Naive B cell (primary cell): ENCODE results near the gene OR5J2. TPM values are rescaled to one million over a fixed set of nuclear protein-coding genes. Genes with fewer than 3 reads are reported as not detected.
"Not testable (repeated sequence)": the region's sequence is repeated elsewhere in the genome, so short reads cannot be mapped to it uniquely, and the experiment has no call there.

Experiments used
- ATAC-seq, 2 donors: fragments of 150-1000 bp; cut with Tn5 transposase; 2 replicates each; pipeline ENCODE4 v1.10.0; 2021; ENCODE audit warnings: low read depth in 2 of 2, mild to moderate bottlenecking in 2 of 2, moderate library complexity in 2 of 2
- DNase-seq: peaks from one replicate; pipeline ENCODE4 v3.0.0; 2022
- H3K27ac Mint-ChIP-seq, 6 donors: one replicate each; pipeline ENCODE4 v1.8.0; 2020 to 2022; ENCODE audit warnings: mild to moderate bottlenecking in 6 of 6, mixed read lengths in 6 of 6, moderate library complexity in 5 of 6, inconsistent platforms in 2 of 6
- H3K27me3 Mint-ChIP-seq, 3 donors: one replicate each; pipeline ENCODE4 v1.8.0; 2021 to 2022; ENCODE audit warnings: mixed read lengths in 3 of 3, mild to moderate bottlenecking in 1 of 3
- H3K36me3 Mint-ChIP-seq, 2 donors: one replicate each; pipeline ENCODE4 v1.8.0; 2020 to 2022; ENCODE audit warnings: mixed read lengths in 2 of 2, inconsistent platforms in 1 of 2, mild to moderate bottlenecking in 1 of 2
- H3K4me1 Mint-ChIP-seq, 3 donors: one replicate each; pipeline ENCODE4 v1.8.0; 2020 to 2022; ENCODE audit warnings: mixed read lengths in 3 of 3, inconsistent platforms in 1 of 3, mild to moderate bottlenecking in 1 of 3, moderate library complexity in 1 of 3
- H3K4me3 Mint-ChIP-seq, 8 donors: one replicate each; pipeline ENCODE4 v1.8.0; 2020 to 2022; ENCODE audit warnings: mild to moderate bottlenecking in 8 of 8, mixed read lengths in 8 of 8, moderate library complexity in 8 of 8, inconsistent platforms in 2 of 8
- H3K9me3 Mint-ChIP-seq, 7 donors: one replicate each; pipeline ENCODE4 v1.8.0; 2020 to 2022; ENCODE audit warnings: mixed read lengths in 7 of 7, mild to moderate bottlenecking in 5 of 7, inconsistent platforms in 2 of 7, moderate library complexity in 1 of 7
- polyA plus RNA-seq, 6 donors: library from polyadenylated mRNA; unstranded; fragments of 300-500 nt; fragmentation: Illumina TruSeq; gene quantifications; one replicate each; pipeline ENCODE4 v1.2.3, GENCODE V29; 2021; ENCODE audit warnings: low read depth in 6 of 6

The OR5J2 gene
- polyA plus RNA-seq, 6 donors from 2014 or later, result not detected

DNA sequence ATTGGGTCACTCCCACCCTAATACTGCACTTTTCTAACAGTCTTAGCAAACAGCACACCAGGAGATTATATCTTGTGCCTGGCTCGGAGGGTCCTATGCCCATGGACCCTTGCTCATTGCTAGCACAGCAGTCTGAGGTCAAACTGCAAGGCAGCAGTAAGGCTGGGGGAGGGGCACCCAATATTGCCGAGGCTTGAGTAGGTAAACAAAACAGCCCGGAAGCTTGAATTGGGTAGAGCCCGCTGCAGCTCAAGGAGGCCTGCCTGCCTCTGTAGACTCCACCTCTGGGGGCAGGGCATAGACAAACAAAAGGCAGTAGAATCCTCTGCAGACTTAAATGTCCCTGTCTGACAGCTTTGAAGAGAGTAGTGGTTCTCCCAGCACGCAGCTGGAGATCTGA lies 43.3 kb downstream of the OR5J2 start:
- H3K9me3 Mint-ChIP-seq, result peaks cover 7 to 35% (median 21%) of the 10 kb centered on the region in 7 donors
- H3K27ac Mint-ChIP-seq, H3K27me3 Mint-ChIP-seq, H3K4me3 Mint-ChIP-seq, H3K4me1 Mint-ChIP-seq, ATAC-seq, DNase-seq, H3K36me3 Mint-ChIP-seq: not testable (repeated sequence)

Other genes with a start within 250 kb of the OR5J2 start
- gene OR5I1, start 240.2 kb upstream of the OR5J2 start, polyA plus RNA-seq, result not detected
- not detected for gene OR10AG1, start 206.7 kb upstream of the OR5J2 start, polyA plus RNA-seq
- not detected for gene OR5F1, start 182.0 kb upstream of the OR5J2 start, polyA plus RNA-seq
- not detected for gene OR5AS1, start 149.0 kb upstream of the OR5J2 start, polyA plus RNA-seq
- not detected for gene OR8I2, start 83.3 kb upstream of the OR5J2 start, polyA plus RNA-seq
- gene OR8H2, start 72.9 kb upstream of the OR5J2 start, polyA plus RNA-seq, result not detected
- not detected for gene OR8H3, start 54.2 kb upstream of the OR5J2 start, polyA plus RNA-seq
- gene OR8J3, start 36.4 kb upstream of the OR5J2 start, polyA plus RNA-seq, result not detected
- gene OR8K5, start 16.3 kb upstream of the OR5J2 start, polyA plus RNA-seq, result not detected
- not detected for gene OR5T2, start 57.6 kb downstream of the OR5J2 start, polyA plus RNA-seq
- gene OR5T3, start 75.6 kb downstream of the OR5J2 start, polyA plus RNA-seq, result not detected
- not detected for gene OR5T1, start 97.5 kb downstream of the OR5J2 start, polyA plus RNA-seq
- not detected for gene OR8H1, start 115.6 kb downstream of the OR5J2 start, polyA plus RNA-seq
- not detected for gene OR8K3, start 138.5 kb downstream of the OR5J2 start, polyA plus RNA-seq
- not detected for gene OR8K1, start 169.4 kb downstream of the OR5J2 start, polyA plus RNA-seq
- gene OR8J1, start 177.7 kb downstream of the OR5J2 start, polyA plus RNA-seq, result not detected
- not detected for gene OR8U1, start 199.0 kb downstream of the OR5J2 start, polyA plus RNA-seq
- gene OR5AL1, start 236.1 kb downstream of the OR5J2 start, polyA plus RNA-seq, result not detected